K562 (cell line): ENCODE results near the gene FBXL3.

Experiments used
- CBX2 ChIP-seq: fragments of 200-600 bp; sonication (generic); IDR thresholded peaks from one replicate; pipeline ENCODE4 v1.6.1; 2012; ENCODE audit warnings: mild to moderate bottlenecking, low read length, inconsistent platforms; ENCODE audit not compliant: insufficient read depth, poor library complexity, severe bottlenecking
- CEBPB ChIP-seq: fragments of 450-650 bp; IDR thresholded peaks from 2 replicates; pipeline ENCODE4 v1.6.1; 2016; ENCODE audit warnings: missing genetic modification characterization, missing compliant biosample characterization

- TF ChIP-seq CBX2 = no peak
- no peak for TF ChIP-seq CEBPB (tag)
Measured at GRCh38 chr13:76991432-76991795, 35.5 kb downstream of the FBXL3 start.
